ENCODE measurements around the gene REXO4. TPM values are rescaled to one million over a fixed set of nuclear protein-coding genes. Genes with fewer than 3 reads are reported as not detected.

Gene REXO4
- total and polyA plus RNA-seq, 2 experiments from 2014 or later = 31.1 to 36.3 TPM

- TF ChIP-seq ZNF462 (CRISPR knock-in tag; IDR thresholded peaks at IDR 0.05) = no peak
- TF ChIP-seq NANOG (IDR thresholded peaks at IDR 0.05; ENCODE audit: borderline replicate concordance) = no peak
- no peak for TF ChIP-seq EZH2 (IDR thresholded peaks at IDR 0.05; ENCODE audit: low read depth, unreplicated experiment)
- no peak for TF ChIP-seq ZNF114 (CRISPR knock-in tag; IDR thresholded peaks at IDR 0.05)
These were observed 51.4 kb downstream of the REXO4 start (continued) for GRCh38 chr9:133366435-133366834.

GRCh38 chr9:133362359-133363044 is 55.3 kb downstream of the REXO4 start:
- no peak for ATAC-seq
- TF ChIP-seq ZNF114 (CRISPR knock-in tag; IDR thresholded peaks at IDR 0.05) = no peak
- no peak for TF ChIP-seq ZNF331 (CRISPR knock-in tag; IDR thresholded peaks at IDR 0.05; ENCODE audit: low read depth)
- no peak for TF ChIP-seq JUNB (IDR thresholded peaks at IDR 0.05; ENCODE audit: unreplicated experiment)
- no peak for TF ChIP-seq POLR2AphosphoS5 (IDR thresholded peaks at IDR 0.05; ENCODE audit: low read depth)
- TF ChIP-seq NANOG (IDR thresholded peaks at IDR 0.05; ENCODE audit: borderline replicate concordance) = no peak
- TF ChIP-seq ZNF462 (CRISPR knock-in tag; IDR thresholded peaks at IDR 0.05) = no peak

More at GRCh38 chr9:133362359-133363044, 55.3 kb downstream of the REXO4 start:
- Mint-ChIP-seq H3K4me1 (peaks cover 4% of the 10 kb centered on the region; the same call in 2 of the 3 replicates), H3K9me3 (no peaks in the 10 kb centered on the region), H3K36me3 (ENCODE audit: low read depth) (peaks cover 82% of the 10 kb centered on the region), H3K4me3 (no peak overlapping the region), H3K27ac (no peak overlapping the region), H3K27me3 (ENCODE audit: insufficient read depth, low read depth, poor library complexity) (peaks cover 12% of the 10 kb centered on the region)
- H3K27ac ChIP-seq (ENCODE audit: low read depth) = no peak overlapping the region
- H3K27me3 ChIP-seq (ENCODE audit: insufficient read depth) = no peaks in the 10 kb centered on the region
- peaks cover 21% of the 10 kb centered on the region; the same call in 1 of the 2 replicates for H3F3A ChIP-seq (replicated peaks; ENCODE audit: low read depth)
- H4K20me1 ChIP-seq (replicated peaks; ENCODE audit: insufficient read depth) = peaks cover 34% of the 10 kb centered on the region
- no peak overlapping the region for H3K4me3 ChIP-seq
- peaks cover 27% of the 10 kb centered on the region for H3K36me3 ChIP-seq (ENCODE audit: insufficient read depth)
- peaks cover 23% of the 10 kb centered on the region for H3K79me2 ChIP-seq (replicated peaks; ENCODE audit: insufficient read depth)
- H3K4me2 ChIP-seq = no peak overlapping the region
- H2AFZ ChIP-seq = no peak overlapping the region
- no peak for DNase-seq (ENCODE audit: low spot score)
- peaks cover 1% of the 10 kb centered on the region; the same call in 1 of the 2 replicates for H3K4me1 ChIP-seq (ENCODE audit: insufficient read depth)
- H3K9me2 ChIP-seq (ENCODE audit: insufficient read depth) = no peaks in the 10 kb centered on the region

Measured in GM23338 (cell line).